Gastrocnemius medialis (tissue), 4 donors: ENCODE results near the gene GIT2. TPM values are rescaled to one million over a fixed set of nuclear protein-coding genes. Genes with fewer than 3 reads are reported as not detected.
A peak's percentile ranks its signal among the peaks of the same experiment; 100 is the strongest.

Source experiments
- ATAC-seq, 2 donors: fragments of 150-250 bp; one replicate each; pipeline ENCODE4 v1.9.1; 2016
- DNase-seq, 2 donors: peaks; one replicate each; pipeline ENCODE4 v3.0.0-alpha.2; 2019
- H3K27ac ChIP-seq, 4 donors: fragments of 200-600 bp; sonication (generic); 1 replicate in 1 of 4; 2 replicates in 3 of 4; pipeline ENCODE4 v1.5.1; 2016 to 2018; ENCODE audit warnings: mild to moderate bottlenecking in 2 of 4, moderate library complexity in 1 of 4
- H3K27me3 ChIP-seq, 3 donors: fragments of 200-600 bp; sonication (generic) in 2 of 3; 1 replicate in 1 of 3; 2 replicates in 2 of 3; pipeline versions ENCODE4 v1.5.1 to v1.6.0; 2016 to 2019; ENCODE audit warnings: mild to moderate bottlenecking in 1 of 3, moderate library complexity in 1 of 3
- H3K36me3 ChIP-seq, 2 donors: fragments of 200-600 bp; sonication (generic) in 1 of 2; one replicate each; pipeline ENCODE4 v1.5.1; 2017 to 2018
- H3K4me1 ChIP-seq, 2 donors: fragments of 200-600 bp; sonication (generic) in 1 of 2; one replicate each; pipeline ENCODE4 v1.5.1; 2016 to 2017; ENCODE audit warnings: mild to moderate bottlenecking in 2 of 2
- H3K4me3 ChIP-seq, 4 donors: fragments of 200-600 bp; sonication (generic) in 3 of 4; 1 replicate in 1 of 4; 2 replicates in 3 of 4; pipeline ENCODE4 v1.5.1; 2016 to 2019; ENCODE audit warnings: mild to moderate bottlenecking in 2 of 4
- H3K9me3 ChIP-seq, 3 donors: fragments of 200-600 bp; sonication (generic) in 2 of 3; 1 replicate in 1 of 3; 2 replicates in 2 of 3; pipeline ENCODE4 v1.5.1; 2016 to 2019
- CTCF ChIP-seq, 5 experiments: fragments of 450-650 bp in 3 of 5; fragments of 200-600 bp in 2 of 5; sonication (generic) in 2 of 5; IDR thresholded peaks in 4 of 5; conservative IDR thresholded peaks in 1 of 5; 1 replicate in 4 of 5; 2 replicates in 1 of 5; pipeline ENCODE4 v1.5.1; 2016 to 2019; ENCODE audit warnings: antibody characterized with exemption in 5 of 5, mild to moderate bottlenecking in 3 of 5, moderate library complexity in 3 of 5
- POLR2A ChIP-seq, 2 donors: fragments of 450-650 bp; IDR thresholded peaks; one replicate each; pipeline ENCODE4 v1.6.1; 2017; ENCODE audit warnings: antibody characterized with exemption in 2 of 2, mild to moderate bottlenecking in 2 of 2, moderate library complexity in 2 of 2
- in situ Hi-C, 4 donors: fragments of 200-750 bp; cut with MboI; loops; one replicate each; pipeline versions ENCODE4 v1.15.0 to v1.8.0; 2017; ENCODE audit warnings: low sequenced_read_pairs in 4 of 4
- intact Hi-C: fragments of 100-400 bp; cut with DNase I; formaldehyde crosslinking; loops from one replicate; pipeline ENCODE4 v1.15.1; 2023; ENCODE audit warnings: low total_unique reads
- total RNA-seq, 4 donors: library from RNA; depleted of rRNA; stranded (reverse); fragments of >200 nt; gene quantifications; one replicate each; pipeline versions ENCODE4 v1.1.0 to v1.2.3, GENCODE V29; 2016

Gene GIT2
- total RNA-seq, 4 donors from 2014 or later, result 23.4 to 32.1 (median 23.6) TPM

DNA sequence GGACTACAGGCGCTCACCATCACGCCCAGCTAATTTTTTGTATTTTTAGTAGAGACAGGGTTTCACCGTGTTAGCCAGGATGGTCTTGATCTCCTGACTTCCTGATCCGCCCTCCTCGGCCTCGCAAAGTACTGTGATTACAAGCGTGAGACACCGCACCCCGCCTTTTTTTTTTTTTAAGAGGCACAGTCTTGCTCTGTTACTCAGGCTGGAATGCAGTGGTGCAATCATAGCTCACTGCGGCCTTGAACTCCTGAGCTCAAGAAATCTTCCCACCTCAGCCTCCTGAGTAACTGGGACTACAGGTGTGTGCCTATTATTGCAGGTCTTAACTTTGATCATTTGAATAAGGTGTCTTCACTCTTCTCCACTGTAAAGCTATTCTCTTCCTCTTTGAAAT lies 110.6 kb downstream of the GIT2 start:
- no peaks in the 10 kb centered on the region for H3K27me3 ChIP-seq
- no peaks in the 10 kb centered on the region for H3K36me3 ChIP-seq
- H3K4me3 ChIP-seq, result no peak overlapping the region
- no peak for ATAC-seq
- in situ Hi-C loops (no loop called here), intact Hi-C loops (loop anchor here (10.0 kb wide), 1 partner anchor 171 kb away; the partner anchor contains the start of gene FAM222A)
- H3K9me3 ChIP-seq, result no peaks in the 10 kb centered on the region
- no peak for DNase-seq
- H3K27ac ChIP-seq, result no peak overlapping the region
- H3K4me1 ChIP-seq, result peaks cover 0 to 5% of the 10 kb centered on the region in 2 donors
- TF ChIP-seq POLR2A (IDR thresholded peaks at IDR 0.05), result no peak
- no peak for TF ChIP-seq CTCF (IDR thresholded peaks at IDR 0.05 in 4 of 5, conservative IDR thresholded peaks at IDR 0.05 in 1 of 5)

DNA sequence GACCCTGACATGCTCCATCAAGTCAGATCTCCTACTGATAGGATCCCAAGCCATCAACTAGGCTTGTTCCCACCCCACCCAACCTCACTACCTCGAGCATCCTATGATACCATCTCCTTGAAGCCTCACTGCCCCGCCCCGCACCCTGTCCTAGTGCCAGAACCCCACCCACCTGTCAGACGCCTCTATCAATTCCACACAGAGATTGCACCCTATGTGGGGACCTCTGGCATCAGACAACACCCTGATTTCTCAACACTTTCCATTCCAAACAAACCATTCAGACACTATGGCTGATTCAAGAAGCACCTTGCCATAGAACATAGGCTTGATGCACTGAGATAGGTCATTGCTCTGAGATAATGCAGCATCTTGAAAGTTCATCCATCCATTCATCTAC lies 112.7 kb downstream of the GIT2 start:
- Histone ChIP-seq H3K4me1 (peaks cover 12 to 19% of the 10 kb centered on the region in 2 donors), H3K27ac (no peak overlapping the region), H3K27me3 (no peaks in the 10 kb centered on the region), H3K36me3 (no peaks in the 10 kb centered on the region), H3K9me3 (no peaks in the 10 kb centered on the region), H3K4me3 (no peak overlapping the region)
- intact Hi-C loops, result loop anchor here (2.0 to 10.0 kb wide), 3 partner anchors 36 to 365 kb away; partner anchors contain the start of gene FAM222A
- in situ Hi-C loops, result no loop called here
- DNase-seq, result no peak
- TF ChIP-seq POLR2A (IDR thresholded peaks at IDR 0.05) (no peak), CTCF (IDR thresholded peaks at IDR 0.05 in 4 of 5, conservative IDR thresholded peaks at IDR 0.05 in 1 of 5) (no peak)
- ATAC-seq, result no peak

DNA sequence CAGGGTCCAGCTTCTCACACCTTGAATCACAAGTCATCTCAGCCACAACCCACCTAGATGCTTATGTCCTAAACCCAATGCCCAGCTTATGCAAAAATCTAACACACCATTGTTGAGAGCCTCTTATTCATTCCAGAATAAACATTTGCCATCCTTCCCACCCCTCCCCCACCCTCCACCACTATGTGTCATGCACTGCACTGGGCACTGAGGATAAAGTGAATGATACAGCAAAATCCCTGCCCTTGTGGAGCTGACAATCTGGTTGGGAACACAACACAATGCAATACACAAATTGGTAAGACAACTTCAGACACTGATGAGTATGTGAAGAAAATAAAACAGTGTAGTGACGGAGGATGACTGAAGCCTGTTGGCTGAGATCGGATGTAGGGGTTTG lies 114.4 kb downstream of the GIT2 start:
- H3K36me3 ChIP-seq, result no peaks in the 10 kb centered on the region
- no peak overlapping the region for H3K27ac ChIP-seq
- peaks cover 17 to 20% of the 10 kb centered on the region in 2 donors for H3K4me1 ChIP-seq
- TF ChIP-seq POLR2A (IDR thresholded peaks at IDR 0.05), result no peak
- TF ChIP-seq CTCF (IDR thresholded peaks at IDR 0.05 in 4 of 5, conservative IDR thresholded peaks at IDR 0.05 in 1 of 5), result no peak
- no peak for DNase-seq
- no peaks in the 10 kb centered on the region for H3K27me3 ChIP-seq
- H3K4me3 ChIP-seq, result no peak overlapping the region
- intact Hi-C loops, result loop anchor here (2.0 to 10.0 kb wide), 3 partner anchors 34 to 363 kb away; partner anchors contain the start of gene FAM222A
- no peaks in the 10 kb centered on the region for H3K9me3 ChIP-seq
- no peak for ATAC-seq
- in situ Hi-C loops, result no loop called here

- ATAC-seq (peak; percentile 7 to 29), DNase-seq (no peak)
- H3K4me1 ChIP-seq, result peaks cover 17 to 20% of the 10 kb centered on the region in 2 donors
- peak overlapping the region; percentile 63 to 94 (median 75) for H3K4me3 ChIP-seq
- in situ Hi-C loops (no loop called here), intact Hi-C loops (loop anchor here (1.0 to 10.0 kb wide), 3 partner anchors 34 to 166 kb away; partner anchors contain the start of gene FAM222A)
- H3K9me3 ChIP-seq, result no peaks in the 10 kb centered on the region
- H3K27me3 ChIP-seq, result no peaks in the 10 kb centered on the region
- H3K27ac ChIP-seq, result peak overlapping the region; percentile 43 to 81 (median 78)
- TF ChIP-seq CTCF (IDR thresholded peaks at IDR 0.05 in 4 of 5, conservative IDR thresholded peaks at IDR 0.05 in 1 of 5), result no peak
- TF ChIP-seq POLR2A (IDR thresholded peaks at IDR 0.05), result no peak
- no peaks in the 10 kb centered on the region for H3K36me3 ChIP-seq
Observed at GRCh38 chr12:109880938-109881337, 115.2 kb downstream of the GIT2 start.
